COLO829 (cell line): ENCODE measurements around the gene RER1.

Experiments
- DNase-seq: peaks from one replicate; pipeline ENCODE4 v3.0.0; 2012; ENCODE audit warnings: low spot score

RER1 gene

DNA sequence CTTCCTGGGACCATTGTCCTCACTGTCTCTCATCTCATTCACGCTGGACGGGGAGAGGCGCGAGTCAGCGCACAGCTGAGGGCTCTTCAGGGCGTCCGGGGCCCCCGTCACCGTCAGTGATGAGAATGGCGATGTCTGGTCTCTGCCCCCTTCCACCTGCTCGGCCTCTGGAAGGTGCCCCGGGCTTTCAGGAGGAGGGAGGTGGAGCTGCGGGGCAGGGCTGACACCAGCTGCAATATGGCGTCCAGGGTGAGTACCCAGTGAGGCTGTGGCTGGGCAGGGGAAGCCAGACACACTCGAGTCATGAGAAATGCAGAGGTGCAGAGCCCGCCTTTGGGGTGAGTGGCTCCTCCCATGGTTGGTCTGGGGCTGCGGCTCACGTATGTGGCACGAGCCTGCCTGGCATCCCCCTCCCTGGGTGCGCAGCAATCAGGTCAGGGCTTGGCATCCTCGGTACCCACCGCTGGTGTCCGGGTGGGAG lies 15.3 kb upstream of the RER1 start:
- DNase-seq: no peak

- DNase-seq: no peak
These were observed 14.5 kb upstream of the RER1 start for GRCh38 chr1:2376931-2377672.

- no peak for DNase-seq
These were observed 13.7 kb upstream of the RER1 start for GRCh38 chr1:2377751-2378440.

DNA sequence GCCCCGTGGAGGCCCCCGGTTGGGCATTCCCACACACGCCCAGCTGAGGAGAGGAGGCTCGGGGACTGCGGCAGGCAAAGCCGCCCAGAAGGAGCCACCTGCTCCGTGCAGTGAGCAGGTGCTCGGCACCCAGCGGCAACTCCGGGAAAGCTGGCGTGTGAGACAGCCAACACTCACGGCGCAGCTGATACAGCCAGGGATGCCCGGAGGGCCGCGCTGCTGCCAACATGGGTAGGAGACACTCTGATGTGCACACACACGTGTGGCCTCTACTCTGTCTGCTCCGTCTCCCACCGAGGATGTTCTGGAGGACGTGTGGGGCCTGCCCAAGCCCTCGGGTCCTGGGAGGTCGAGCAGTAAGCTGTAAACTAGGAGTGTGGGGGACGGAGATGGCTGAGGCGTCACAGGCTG lies 13.2 kb upstream of the RER1 start:
- no peak for DNase-seq

GRCh38 chr1:2378956-2379732 lies 12.5 kb upstream of the RER1 start:
- no peak for DNase-seq

GRCh38 chr1:2379733-2380404 lies 11.8 kb upstream of the RER1 start:
- DNase-seq: no peak

DNA sequence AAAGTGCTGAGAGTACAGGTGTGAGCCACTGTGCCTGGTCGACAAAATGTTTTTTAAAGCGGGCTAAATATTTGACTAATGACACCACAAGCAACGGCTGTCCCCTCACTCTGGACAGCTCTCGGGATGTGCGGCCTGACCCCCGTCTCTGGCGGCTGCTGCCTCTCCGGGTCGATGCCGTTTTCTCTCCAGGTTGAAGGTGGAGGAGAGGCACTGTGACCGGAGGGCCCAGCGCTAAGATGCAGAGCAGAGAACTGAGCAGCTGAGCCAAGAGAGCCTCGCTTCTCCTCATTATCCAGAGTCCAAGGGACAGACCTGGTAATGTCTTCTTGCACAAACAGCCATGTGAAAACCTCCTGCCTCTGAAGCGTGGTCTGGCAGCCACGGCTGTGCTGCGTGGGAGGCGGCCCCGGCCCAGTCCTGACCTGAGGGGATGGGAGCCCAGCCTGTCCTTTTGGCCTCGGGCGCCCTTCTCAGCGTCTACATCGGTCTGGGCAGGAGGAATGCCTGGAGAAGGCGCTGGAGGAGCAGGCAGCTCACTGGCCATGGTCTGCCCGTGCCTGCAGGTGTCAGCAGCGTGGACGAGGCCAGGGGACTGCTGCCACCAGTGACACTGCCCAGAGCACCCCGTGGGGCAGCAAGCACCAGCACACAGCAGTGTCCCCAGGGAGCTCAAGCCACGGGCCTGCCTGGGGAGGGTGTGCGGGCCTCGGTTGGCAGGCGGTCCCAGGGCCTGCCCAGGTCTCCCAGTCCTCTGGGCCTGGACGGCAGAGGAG lies 10.6 kb upstream of the RER1 start:
- no peak for DNase-seq

DNA sequence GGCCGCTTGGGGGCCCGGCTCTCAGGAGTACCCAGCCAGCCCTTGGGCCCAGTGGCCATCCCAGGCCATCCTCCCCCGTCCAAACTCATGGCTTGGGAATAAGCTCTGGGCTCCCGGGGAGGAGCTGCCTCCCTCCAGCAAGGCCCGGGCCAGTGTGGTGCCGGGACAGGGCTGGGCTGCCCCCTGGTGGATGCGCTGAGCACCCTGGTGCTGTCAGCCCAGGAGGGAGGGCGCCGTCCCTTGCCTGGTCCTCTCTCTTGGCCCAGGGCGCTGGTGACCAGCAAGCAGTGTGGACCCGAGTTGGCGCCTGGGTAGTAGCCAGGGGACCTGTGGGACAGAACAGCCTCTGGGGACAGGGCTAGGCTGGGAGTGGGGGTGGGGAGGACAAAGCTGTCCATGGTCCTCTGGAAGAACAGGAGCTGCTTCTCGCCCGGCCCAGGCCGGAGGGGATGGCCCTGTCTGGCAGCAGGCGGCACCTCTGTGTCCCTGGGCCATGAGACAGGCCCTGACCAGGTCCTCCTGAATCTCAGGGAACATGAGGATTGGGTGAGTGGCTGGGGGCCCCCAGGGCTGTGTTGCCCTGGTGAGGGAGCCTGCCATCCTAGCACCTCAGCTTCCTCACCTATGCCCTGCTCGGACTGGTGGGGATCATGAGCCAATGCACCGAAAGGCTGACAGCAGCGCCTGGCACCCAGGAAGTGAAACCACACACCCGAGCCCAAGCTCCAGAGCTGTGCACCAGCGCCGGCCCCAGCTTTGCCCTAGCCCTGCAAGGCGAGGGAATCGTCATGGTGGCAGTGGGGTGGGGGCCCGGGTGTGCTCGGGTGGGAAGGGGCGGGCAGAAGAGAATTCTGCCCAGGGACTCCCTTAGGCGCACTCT lies 9.7 kb upstream of the RER1 start:
- DNase-seq: peak; percentile 74

DNA sequence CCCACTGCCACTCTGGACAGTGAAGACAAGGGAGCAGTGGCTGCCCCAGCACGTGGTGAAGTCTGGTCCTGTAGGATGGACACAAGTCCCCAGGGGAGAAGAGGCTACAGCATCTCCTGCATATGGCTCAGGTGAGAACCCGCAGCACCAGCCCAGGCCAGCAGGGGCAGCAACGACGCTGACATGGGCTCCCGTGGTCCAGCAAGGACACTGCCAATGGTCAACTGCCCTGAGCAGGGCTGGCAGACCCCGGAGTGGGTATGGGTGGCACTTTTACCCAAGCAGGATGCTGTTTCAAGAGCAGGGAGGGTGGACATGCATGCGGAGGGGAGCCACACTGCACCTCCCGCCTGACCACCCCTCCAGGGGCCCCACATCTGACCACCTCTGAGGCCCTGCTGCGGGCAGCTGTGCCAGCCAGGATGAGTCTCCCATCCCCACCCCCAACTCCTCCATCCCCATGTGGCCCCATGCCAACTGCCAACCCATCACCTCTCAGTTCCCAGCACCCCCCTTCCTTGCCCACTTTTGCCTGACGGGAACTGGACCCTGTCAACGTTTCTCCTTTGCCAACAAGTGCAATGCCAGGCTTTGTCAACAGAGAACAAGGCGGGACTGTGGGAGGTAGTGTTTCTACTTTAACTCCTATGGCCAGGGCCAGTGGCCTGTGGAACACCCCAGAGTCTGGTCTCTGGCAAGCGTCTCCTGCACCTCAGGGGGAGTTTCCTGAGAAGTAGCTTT lies 8.8 kb upstream of the RER1 start:
- DNase-seq: peak; percentile 26

DNA sequence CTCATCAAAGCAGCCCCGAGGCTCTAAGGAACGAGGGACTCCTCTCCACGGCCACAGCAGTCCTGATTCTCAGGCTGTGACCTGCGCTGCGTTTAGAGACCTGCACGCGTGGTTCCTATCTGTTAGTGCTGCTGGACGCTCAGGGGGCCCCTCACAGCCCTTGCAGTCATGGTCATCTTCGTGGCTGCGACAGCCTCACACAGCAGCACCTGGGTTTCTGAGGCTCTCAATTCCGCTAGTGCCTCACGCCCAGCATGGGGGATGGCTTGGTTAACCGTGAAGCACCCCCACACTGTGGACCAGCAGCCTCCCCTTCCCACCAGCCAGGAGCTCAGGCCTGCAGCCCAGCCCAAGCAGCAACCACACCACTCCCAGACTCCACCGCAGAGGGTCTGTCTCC lies 8.1 kb upstream of the RER1 start:
- no peak for DNase-seq

DNA sequence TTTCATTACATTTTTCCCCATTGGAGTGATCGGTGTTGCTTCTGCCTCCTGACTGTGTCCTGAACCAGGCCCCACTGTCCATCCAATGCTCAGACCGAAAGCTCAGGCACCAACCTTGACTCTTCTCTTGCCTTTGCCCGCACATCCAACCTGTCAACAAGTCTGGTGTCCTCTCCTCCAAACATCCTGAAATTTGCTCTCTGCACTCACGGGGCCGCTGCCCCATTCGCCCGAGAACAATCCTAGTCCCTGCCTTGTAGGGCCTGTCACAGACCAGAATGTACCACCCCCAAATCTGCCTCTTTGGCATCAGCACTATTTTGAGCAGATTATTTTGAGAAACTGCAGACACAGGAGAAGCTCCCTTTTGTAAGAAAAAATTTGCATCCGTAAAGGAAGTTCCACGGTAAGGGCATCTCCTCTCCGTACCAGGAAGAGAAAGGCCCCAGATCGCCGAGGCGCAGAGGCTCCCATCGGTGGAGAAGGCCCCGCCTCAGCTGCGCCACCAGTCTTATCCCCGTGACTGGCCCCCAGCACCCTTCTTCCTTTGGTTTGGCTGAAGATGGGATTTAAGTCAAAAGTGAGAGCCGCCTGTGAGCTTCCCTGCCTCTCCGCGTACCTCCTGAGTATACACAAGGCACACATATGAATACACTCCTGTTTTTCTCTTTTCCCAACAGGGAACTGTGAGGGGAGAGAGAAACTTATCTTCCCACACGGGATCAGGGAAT lies 7.3 kb upstream of the RER1 start:
- DNase-seq: no peak

GRCh38 chr1:2384941-2385481 lies 6.6 kb upstream of the RER1 start:
- DNase-seq: no peak

GRCh38 chr1:2385606-2386280 lies 5.9 kb upstream of the RER1 start:
- DNase-seq: no peak

GRCh38 chr1:2386636-2387611 lies 4.7 kb upstream of the RER1 start:
- DNase-seq: no peak

DNA sequence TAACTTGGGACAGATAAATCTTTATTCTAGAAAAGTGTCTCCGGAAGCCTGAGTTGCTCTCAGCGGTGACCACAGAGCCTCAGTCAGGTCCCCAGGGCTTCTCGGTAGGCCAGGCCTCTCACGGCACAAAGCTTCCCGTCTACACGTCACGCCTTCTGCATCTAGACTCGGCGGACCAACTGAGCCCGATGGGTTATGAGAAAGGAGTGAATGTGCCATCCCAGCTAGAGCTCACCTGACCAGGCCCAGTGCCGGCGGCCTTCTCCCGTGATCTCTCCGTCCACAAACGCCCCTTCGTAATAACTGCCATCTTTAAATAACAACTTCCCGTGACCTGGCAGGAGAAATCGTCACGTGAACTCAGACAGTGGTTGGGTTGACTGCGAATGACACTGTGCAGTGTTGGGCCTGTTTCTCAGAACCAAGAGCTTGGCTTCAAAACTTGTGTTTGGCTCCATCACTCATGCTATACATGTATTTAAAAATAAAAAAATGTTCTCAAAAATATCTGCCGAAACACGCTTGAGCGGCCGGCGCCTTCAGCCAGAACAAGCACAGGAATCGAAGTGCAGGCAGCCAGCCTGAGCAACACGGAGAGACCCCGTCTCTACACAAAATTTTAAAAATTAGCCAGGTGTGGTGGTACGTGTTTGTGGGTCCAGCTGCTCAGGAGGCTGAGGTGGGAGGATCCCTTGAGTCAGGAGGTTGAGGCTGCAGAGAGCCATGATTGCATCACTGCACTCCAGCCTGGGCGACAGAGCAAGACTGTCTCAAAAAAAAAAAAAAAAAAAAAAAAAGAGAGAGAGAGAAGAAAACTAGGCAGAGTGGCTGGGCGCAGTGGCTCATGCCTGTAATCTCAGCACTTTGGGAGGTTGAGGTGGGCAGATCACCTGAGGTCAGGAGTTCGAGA lies 3.4 kb upstream of the RER1 start:
- no peak for DNase-seq

DNA sequence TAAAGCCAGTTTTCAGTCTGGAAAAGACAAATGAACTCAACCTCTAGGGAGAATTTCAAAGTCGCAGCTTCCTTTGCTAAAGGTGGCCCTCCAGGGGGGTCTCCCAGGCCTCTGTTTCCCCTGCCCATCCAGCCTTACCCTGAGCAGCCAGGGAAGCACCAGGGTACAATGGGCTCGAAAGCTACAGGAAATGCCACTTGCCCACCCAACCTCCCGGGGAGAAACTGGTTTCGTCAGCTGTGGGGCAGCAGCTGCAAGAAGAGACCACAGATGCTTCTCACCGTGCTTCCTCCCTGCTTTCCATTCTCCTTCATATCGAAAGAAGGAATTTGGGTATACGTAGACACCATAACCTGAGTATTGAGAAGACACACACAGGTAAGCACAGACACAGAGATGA lies 2.0 kb upstream of the RER1 start:
- no peak for DNase-seq
